Gastroesophageal sphincter (tissue), 3 donors: ENCODE results near the gene ZNF630.

Experiments
- EP300 ChIP-seq: sonication (generic); formaldehyde crosslinking; IDR thresholded peaks from one replicate; pipeline ENCODE4 v1.6.1; 2017; ENCODE audit warnings: antibody characterized with exemption, mild to moderate bottlenecking
- POLR2A ChIP-seq, 2 donors: fragments of 450-650 bp; IDR thresholded peaks; one replicate each; pipeline ENCODE4 v1.6.1; 2017; ENCODE audit warnings: antibody characterized with exemption in 2 of 2, mild to moderate bottlenecking in 2 of 2, moderate library complexity in 1 of 2
- POLR2AphosphoS5 ChIP-seq: sonication (generic); formaldehyde crosslinking; IDR thresholded peaks from one replicate; pipeline ENCODE4 v1.6.1; 2017; ENCODE audit warnings: antibody characterized with exemption
- TF ChIP-seq, protein P1 (sequence below), 4 experiments: fragments of 200-600 bp in 2 of 4; fragments of 450-650 bp in 2 of 4; sonication (generic) in 1 of 4; IDR thresholded peaks; one replicate each; pipeline ENCODE4 v1.5.1; 2017 to 2019; ENCODE audit warnings: antibody characterized with exemption in 4 of 4, mild to moderate bottlenecking in 2 of 4, moderate library complexity in 2 of 4

DNA sequence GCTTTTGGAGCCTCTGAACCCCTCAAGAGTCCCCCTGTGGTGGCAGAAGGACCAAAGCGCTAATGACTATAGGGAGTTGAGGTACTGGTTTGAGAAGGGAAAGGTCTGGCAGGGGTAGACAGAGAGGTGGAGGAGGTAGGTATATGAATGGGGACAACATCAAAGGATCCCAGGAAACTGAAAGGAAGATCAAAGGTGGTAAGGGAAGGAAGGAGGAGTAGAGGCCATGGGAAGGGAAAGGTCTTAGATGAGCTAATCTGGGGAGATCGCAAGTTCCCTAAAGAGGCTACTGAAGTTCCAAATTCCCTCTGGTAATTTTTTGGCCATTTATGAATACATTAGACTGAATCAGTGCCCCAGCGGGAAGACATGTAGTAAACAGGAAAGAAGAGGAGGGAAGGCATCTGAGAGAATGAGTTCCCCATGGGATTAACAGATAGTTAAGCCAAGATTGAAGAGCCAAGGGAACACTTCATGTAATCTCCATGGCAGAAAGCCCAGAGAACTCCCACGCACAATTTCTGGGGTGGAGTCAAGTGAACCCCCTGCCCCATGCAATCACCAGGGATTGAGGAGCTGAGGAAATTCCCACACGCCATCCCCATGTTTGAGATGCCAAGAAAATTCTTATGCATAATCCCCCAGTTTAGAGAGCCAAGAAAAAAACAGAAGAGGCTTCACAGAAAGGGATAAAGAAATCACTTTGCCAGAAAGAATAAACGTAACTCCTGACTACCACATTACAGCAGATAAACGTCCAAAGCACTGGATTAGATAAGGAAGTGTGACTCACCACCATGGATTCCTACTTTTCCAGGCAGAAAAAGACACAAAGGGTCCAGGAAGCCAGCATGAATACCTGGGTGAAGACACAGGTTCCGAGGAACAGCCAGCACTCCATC, 25.8 kb downstream of the ZNF630 start:
- TF ChIP-seq, protein P1, sequence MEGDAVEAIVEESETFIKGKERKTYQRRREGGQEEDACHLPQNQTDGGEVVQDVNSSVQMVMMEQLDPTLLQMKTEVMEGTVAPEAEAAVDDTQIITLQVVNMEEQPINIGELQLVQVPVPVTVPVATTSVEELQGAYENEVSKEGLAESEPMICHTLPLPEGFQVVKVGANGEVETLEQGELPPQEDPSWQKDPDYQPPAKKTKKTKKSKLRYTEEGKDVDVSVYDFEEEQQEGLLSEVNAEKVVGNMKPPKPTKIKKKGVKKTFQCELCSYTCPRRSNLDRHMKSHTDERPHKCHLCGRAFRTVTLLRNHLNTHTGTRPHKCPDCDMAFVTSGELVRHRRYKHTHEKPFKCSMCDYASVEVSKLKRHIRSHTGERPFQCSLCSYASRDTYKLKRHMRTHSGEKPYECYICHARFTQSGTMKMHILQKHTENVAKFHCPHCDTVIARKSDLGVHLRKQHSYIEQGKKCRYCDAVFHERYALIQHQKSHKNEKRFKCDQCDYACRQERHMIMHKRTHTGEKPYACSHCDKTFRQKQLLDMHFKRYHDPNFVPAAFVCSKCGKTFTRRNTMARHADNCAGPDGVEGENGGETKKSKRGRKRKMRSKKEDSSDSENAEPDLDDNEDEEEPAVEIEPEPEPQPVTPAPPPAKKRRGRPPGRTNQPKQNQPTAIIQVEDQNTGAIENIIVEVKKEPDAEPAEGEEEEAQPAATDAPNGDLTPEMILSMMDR (IDR thresholded peaks at IDR 0.05) = no peak
- TF ChIP-seq EP300 (no peak), POLR2AphosphoS5 (no peak), POLR2A (IDR thresholded peaks at IDR 0.05) (no peak)
